Upper lobe of right lung (tissue), 1 donor: ENCODE results near the gene BICC1. TPM values are rescaled to one million over a fixed set of nuclear protein-coding genes. Genes with fewer than 3 reads are reported as not detected.
A peak's percentile ranks its signal among the peaks of the same experiment; 100 is the strongest.

Source experiments
- ATAC-seq: fragments of 200-7000 bp; cut with Tn5 transposase; one replicate; pipeline ENCODE4 v1.9.1; 2020; ENCODE audit warnings: mild to moderate bottlenecking, moderate library complexity
- DNase-seq: peaks from one replicate; pipeline ENCODE4 v3.0.0-alpha.2; 2020
- H3K27ac ChIP-seq: fragments of 200-600 bp; one replicate; pipeline ENCODE4 v1.8.0; 2022
- H3K27me3 ChIP-seq: fragments of 200-600 bp; one replicate; pipeline ENCODE4 v1.8.0; 2022; ENCODE audit warnings: mild to moderate bottlenecking
- H3K36me3 ChIP-seq: fragments of 200-600 bp; one replicate; pipeline ENCODE4 v1.8.0; 2022
- H3K4me1 ChIP-seq: fragments of 200-600 bp; one replicate; pipeline ENCODE4 v1.8.0; 2022
- H3K4me3 ChIP-seq: fragments of 200-600 bp; one replicate; pipeline ENCODE4 v1.8.0; 2022; ENCODE audit warnings: mild to moderate bottlenecking
- H3K9me3 ChIP-seq: fragments of 200-600 bp; one replicate; pipeline ENCODE4 v1.8.0; 2022
- intact Hi-C: fragments of 100-400 bp; cut with DNase I; formaldehyde crosslinking; loops from one replicate; pipeline ENCODE4 v1.11.0; 2022
- total RNA-seq: library from RNA; stranded (reverse); fragmentation: NEBNext Ultra II Directional; extraction: Animal tissue kit (Norgen Biotek cat#: 25700); gene quantifications from one replicate; pipeline ENCODE4 v1.2.1, GENCODE V29; 2021
- TF ChIP-seq, protein P1 (sequence below): fragments of 200-600 bp; IDR thresholded peaks from one replicate; pipeline ENCODE4 v1.8.0; 2022; ENCODE audit warnings: antibody characterized with exemption
- donor health status: DM: no; HTN: yes; CAD: no; lungs with severe emphysema.

Gene BICC1
- total RNA-seq, 1 donor from 2014 or later: 9.2 TPM

DNA sequence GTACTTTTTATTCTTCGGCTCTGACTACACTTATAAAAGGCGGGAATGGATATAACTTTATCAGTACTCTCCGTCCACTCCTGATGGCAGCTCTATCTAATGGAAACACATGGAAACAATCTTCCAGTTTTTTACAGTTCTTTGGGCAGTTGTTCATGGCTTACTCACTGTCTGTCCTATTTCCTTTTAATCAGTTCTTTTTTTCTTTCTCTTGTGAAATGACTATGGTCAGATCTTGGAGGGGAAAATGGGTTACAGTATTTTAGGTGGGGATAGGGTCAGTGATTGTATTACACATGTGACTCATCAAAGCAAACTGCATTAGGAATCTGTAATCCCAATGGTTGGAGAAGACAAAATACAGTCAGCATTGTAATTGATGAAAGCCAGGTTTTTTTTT, 112.4 kb downstream of the BICC1 start:
- no peaks in the 10 kb centered on the region for H3K9me3 ChIP-seq
- TF ChIP-seq, protein P1, sequence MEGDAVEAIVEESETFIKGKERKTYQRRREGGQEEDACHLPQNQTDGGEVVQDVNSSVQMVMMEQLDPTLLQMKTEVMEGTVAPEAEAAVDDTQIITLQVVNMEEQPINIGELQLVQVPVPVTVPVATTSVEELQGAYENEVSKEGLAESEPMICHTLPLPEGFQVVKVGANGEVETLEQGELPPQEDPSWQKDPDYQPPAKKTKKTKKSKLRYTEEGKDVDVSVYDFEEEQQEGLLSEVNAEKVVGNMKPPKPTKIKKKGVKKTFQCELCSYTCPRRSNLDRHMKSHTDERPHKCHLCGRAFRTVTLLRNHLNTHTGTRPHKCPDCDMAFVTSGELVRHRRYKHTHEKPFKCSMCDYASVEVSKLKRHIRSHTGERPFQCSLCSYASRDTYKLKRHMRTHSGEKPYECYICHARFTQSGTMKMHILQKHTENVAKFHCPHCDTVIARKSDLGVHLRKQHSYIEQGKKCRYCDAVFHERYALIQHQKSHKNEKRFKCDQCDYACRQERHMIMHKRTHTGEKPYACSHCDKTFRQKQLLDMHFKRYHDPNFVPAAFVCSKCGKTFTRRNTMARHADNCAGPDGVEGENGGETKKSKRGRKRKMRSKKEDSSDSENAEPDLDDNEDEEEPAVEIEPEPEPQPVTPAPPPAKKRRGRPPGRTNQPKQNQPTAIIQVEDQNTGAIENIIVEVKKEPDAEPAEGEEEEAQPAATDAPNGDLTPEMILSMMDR: no peak
- H3K4me1 ChIP-seq: no peaks in the 10 kb centered on the region
- H3K27ac ChIP-seq: no peak overlapping the region
- no peaks in the 10 kb centered on the region for H3K27me3 ChIP-seq
- ATAC-seq: no peak
- no peak for DNase-seq
- H3K4me3 ChIP-seq: no peak overlapping the region
- intact Hi-C loops: no loop called here
- no peaks in the 10 kb centered on the region for H3K36me3 ChIP-seq

DNA sequence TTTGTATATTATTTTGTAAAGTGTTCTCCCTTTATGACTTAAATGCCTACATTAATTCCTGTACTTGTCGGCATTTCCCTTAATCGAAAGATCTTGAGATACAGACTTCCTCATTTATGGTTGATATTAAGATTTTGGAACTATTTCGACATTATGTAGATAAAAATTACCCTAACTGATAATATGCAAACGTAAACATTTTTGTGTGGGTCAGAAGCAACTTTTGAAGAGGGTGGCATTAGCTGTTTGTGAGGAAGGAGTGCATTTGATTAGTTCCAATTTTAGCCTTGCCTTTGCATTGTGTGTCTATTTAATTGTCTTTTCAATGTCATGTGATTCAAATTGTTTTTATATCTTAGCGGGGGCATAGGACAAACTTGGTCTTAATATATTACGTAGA, 114.7 kb downstream of the BICC1 start:
- H3K27ac ChIP-seq: no peak overlapping the region
- no peaks in the 10 kb centered on the region for H3K27me3 ChIP-seq
- H3K36me3 ChIP-seq: no peaks in the 10 kb centered on the region
- TF ChIP-seq, protein P1: no peak
- H3K9me3 ChIP-seq: no peaks in the 10 kb centered on the region
- DNase-seq (no peak), ATAC-seq (no peak)
- H3K4me1 ChIP-seq: no peaks in the 10 kb centered on the region
- intact Hi-C loops: no loop called here
- H3K4me3 ChIP-seq: no peak overlapping the region

DNA sequence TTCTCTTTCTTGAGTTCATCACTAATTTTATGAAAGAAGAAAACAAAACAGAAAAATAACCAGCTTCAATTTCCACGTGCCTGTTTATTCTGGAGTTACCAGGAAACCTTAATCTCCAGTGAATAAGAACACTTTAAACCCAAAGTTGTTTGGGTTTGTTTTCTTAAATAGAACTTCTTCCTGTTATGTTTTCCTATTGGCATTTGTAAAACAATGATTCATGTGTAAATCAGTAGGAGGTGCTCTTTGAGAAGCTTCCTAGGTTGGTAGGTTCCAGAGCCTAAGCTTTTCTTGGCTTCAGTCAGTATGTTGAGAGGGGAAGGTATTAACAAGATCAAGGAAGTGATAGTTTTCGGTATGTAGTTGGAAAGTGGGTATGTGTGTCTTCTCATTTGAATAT, 119.0 kb downstream of the BICC1 start:
- Histone ChIP-seq H3K36me3 (no peaks in the 10 kb centered on the region), H3K4me3 (no peak overlapping the region), H3K4me1 (no peaks in the 10 kb centered on the region), H3K27me3 (no peaks in the 10 kb centered on the region), H3K27ac (no peak overlapping the region), H3K9me3 (no peaks in the 10 kb centered on the region)
- DNase-seq (no peak), ATAC-seq (no peak)
- intact Hi-C loops: no loop called here
- TF ChIP-seq, protein P1: no peak

DNA sequence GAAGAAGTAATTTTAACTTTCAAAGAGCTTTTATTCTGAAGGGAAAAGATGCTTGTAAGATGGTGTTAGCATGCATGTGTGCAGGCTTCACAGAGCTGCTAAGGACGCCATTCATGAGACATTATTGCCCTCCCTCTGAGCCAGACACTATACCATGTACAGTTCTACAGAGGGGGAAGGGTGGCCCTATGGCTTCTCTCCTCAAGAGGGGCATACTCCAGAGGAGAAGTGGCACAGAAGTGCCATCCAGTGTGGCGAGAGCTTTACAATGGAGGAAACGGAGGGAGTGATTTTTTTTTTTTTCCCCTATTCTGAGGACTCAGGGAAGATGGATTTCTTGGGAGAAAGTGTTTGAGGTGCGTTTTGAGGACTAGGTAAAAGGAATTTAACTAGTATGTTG, 119.5 kb downstream of the BICC1 start:
- no peaks in the 10 kb centered on the region for H3K4me1 ChIP-seq
- intact Hi-C loops: no loop called here
- DNase-seq (no peak), ATAC-seq (peak; percentile 16)
- no peaks in the 10 kb centered on the region for H3K27me3 ChIP-seq
- TF ChIP-seq, protein P1: no peak
- H3K36me3 ChIP-seq: no peaks in the 10 kb centered on the region
- H3K9me3 ChIP-seq: no peaks in the 10 kb centered on the region
- no peak overlapping the region for H3K27ac ChIP-seq
- H3K4me3 ChIP-seq: no peak overlapping the region

DNA sequence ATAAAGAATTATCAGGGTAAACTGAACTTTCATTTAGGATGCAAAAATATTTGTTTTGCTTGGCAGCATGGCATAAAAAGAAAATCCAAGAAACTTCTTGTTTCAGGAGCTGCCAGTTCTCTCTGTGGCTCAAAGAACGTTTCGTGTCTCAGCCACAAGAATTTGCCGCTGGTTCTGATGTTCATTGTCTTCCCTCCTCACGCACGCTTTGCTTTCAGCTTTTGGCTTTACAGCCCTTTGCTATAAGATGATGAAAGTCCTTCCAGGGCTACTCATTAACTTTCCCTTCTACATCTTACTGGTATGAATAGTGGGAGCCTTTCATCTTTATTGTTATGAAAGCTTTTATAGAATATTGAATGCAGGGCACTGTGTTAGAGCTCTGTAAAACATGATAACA, 124.7 kb downstream of the BICC1 start:
- no peaks in the 10 kb centered on the region for H3K9me3 ChIP-seq
- H3K27me3 ChIP-seq: no peaks in the 10 kb centered on the region
- intact Hi-C loops: no loop called here
- no peak overlapping the region for H3K27ac ChIP-seq
- TF ChIP-seq, protein P1: no peak
- DNase-seq (no peak), ATAC-seq (no peak)
- H3K36me3 ChIP-seq: no peaks in the 10 kb centered on the region
- no peak overlapping the region for H3K4me3 ChIP-seq
- peaks cover 8% of the 10 kb centered on the region for H3K4me1 ChIP-seq

DNA sequence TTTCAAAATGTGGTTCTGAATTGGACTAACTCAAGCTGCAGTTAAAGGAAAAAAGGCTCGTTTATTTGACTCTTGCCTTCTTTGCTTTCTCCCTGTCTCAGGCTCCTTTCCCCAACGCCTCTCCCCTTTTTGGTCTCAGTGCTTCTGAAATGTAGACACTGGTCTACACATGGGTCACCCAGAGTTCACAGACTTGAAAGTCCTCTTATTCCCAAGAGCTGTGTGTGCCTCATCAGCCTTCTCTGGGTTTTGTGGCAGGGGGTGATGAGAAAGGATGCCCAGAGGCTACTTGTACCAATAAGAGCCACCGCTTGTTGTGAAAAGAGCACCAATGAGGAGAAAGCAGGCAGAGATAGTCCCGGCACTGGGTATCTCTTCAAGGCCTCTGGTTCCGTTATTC, 125.7 kb downstream of the BICC1 start:
- ATAC-seq (no peak), DNase-seq (no peak)
- TF ChIP-seq, protein P1: no peak
- Histone ChIP-seq H3K9me3 (no peaks in the 10 kb centered on the region), H3K4me1 (peaks cover 8% of the 10 kb centered on the region), H3K27ac (no peak overlapping the region), H3K36me3 (no peaks in the 10 kb centered on the region), H3K4me3 (no peak overlapping the region), H3K27me3 (no peaks in the 10 kb centered on the region)
- intact Hi-C loops: no loop called here
